Lower lobe of right lung (tissue), 2 donors: ENCODE results near the gene KCNB1. TPM values are rescaled to one million over a fixed set of nuclear protein-coding genes. Genes with fewer than 3 reads are reported as not detected.

ENCODE experiments used
- ATAC-seq, 2 donors: fragments of 200-7000 bp; cut with Tn5 transposase; one replicate each; pipeline ENCODE4 v1.9.1; 2020 to 2022; ENCODE audit warnings: mild to moderate bottlenecking in 2 of 2, moderate library complexity in 2 of 2
- DNase-seq: peaks from one replicate; pipeline ENCODE4 v3.0.0-alpha.2; 2020
- H3K27ac ChIP-seq: fragments of 200-600 bp; one replicate; pipeline ENCODE4 v1.8.0; 2022
- H3K27me3 ChIP-seq: fragments of 200-600 bp; one replicate; pipeline ENCODE4 v1.8.0; 2022; ENCODE audit warnings: low read depth
- H3K36me3 ChIP-seq: fragments of 200-600 bp; one replicate; pipeline ENCODE4 v1.8.0; 2022; ENCODE audit warnings: mild to moderate bottlenecking
- H3K4me1 ChIP-seq: fragments of 200-600 bp; one replicate; pipeline ENCODE4 v1.8.0; 2022
- H3K4me3 ChIP-seq: fragments of 200-600 bp; one replicate; pipeline ENCODE4 v1.8.0; 2022; ENCODE audit warnings: mild to moderate bottlenecking
- H3K9me3 ChIP-seq: fragments of 200-600 bp; one replicate; pipeline ENCODE4 v1.8.0; 2022
- CTCF ChIP-seq: fragments of 200-600 bp; IDR thresholded peaks from one replicate; pipeline ENCODE4 v1.8.0; 2022; ENCODE audit warnings: antibody characterized with exemption, mild to moderate bottlenecking
- intact Hi-C: fragments of 100-400 bp; cut with DNase I; formaldehyde crosslinking; loops from one replicate; pipeline ENCODE4 v1.11.0; 2022
- total RNA-seq: library from RNA; stranded (reverse); fragmentation: NEBNext Ultra II Directional; extraction: Animal tissue kit (Norgen Biotek cat#: 25700); gene quantifications from one replicate; pipeline ENCODE4 v1.2.1, GENCODE V29; 2021
- donor health status: DM: no; HTN: yes; CAD: no; lungs with severe emphysema.

The KCNB1 gene
- total RNA-seq, 1 donor from 2014 or later: 0.53 TPM

GRCh38 chr20:49459684-49460083 lies 22.8 kb downstream of the KCNB1 start:
- no peak overlapping the region for H3K27ac ChIP-seq
- no peaks in the 10 kb centered on the region for H3K27me3 ChIP-seq
- no peak for TF ChIP-seq CTCF
- H3K36me3 ChIP-seq: no peaks in the 10 kb centered on the region
- H3K4me1 ChIP-seq: no peaks in the 10 kb centered on the region
- ATAC-seq (no peak), DNase-seq (no peak)
- no peaks in the 10 kb centered on the region for H3K9me3 ChIP-seq
- no peak overlapping the region for H3K4me3 ChIP-seq
- intact Hi-C loops: no loop called here

GRCh38 chr20:49457444-49457843 lies 25.0 kb downstream of the KCNB1 start:
- DNase-seq (no peak), ATAC-seq (no peak)
- no peak for TF ChIP-seq CTCF
- H3K9me3 ChIP-seq: no peaks in the 10 kb centered on the region
- no peak overlapping the region for H3K27ac ChIP-seq
- no peaks in the 10 kb centered on the region for H3K4me1 ChIP-seq
- no peak overlapping the region for H3K4me3 ChIP-seq
- H3K27me3 ChIP-seq: peaks cover 7% of the 10 kb centered on the region
- intact Hi-C loops: no loop called here
- no peaks in the 10 kb centered on the region for H3K36me3 ChIP-seq

- no peak for ATAC-seq
- no peak for DNase-seq
- intact Hi-C loops: no loop called here
- TF ChIP-seq CTCF: no peak
- Histone ChIP-seq H3K36me3 (no peaks in the 10 kb centered on the region), H3K4me3 (no peak overlapping the region), H3K27ac (no peak overlapping the region), H3K27me3 (peaks cover 7% of the 10 kb centered on the region), H3K9me3 (no peaks in the 10 kb centered on the region), H3K4me1 (no peaks in the 10 kb centered on the region)
Observed at GRCh38 chr20:49456646-49457045, 25.8 kb downstream of the KCNB1 start.

GRCh38 chr20:49455691-49456090 lies 26.8 kb downstream of the KCNB1 start:
- Histone ChIP-seq H3K27me3 (peaks cover 7% of the 10 kb centered on the region), H3K27ac (no peak overlapping the region), H3K4me3 (no peak overlapping the region), H3K36me3 (no peaks in the 10 kb centered on the region), H3K9me3 (no peaks in the 10 kb centered on the region), H3K4me1 (no peaks in the 10 kb centered on the region)
- intact Hi-C loops: no loop called here
- no peak for TF ChIP-seq CTCF
- ATAC-seq (no peak), DNase-seq (no peak)

- peaks cover 4% of the 10 kb centered on the region for H3K4me1 ChIP-seq
- no peak for ATAC-seq
- no peaks in the 10 kb centered on the region for H3K36me3 ChIP-seq
- DNase-seq: no peak
- TF ChIP-seq CTCF: no peak
- no peak overlapping the region for H3K4me3 ChIP-seq
- intact Hi-C loops: no loop called here
- no peak overlapping the region for H3K27ac ChIP-seq
- H3K9me3 ChIP-seq: no peaks in the 10 kb centered on the region
- peaks cover 7% of the 10 kb centered on the region for H3K27me3 ChIP-seq
Observed at GRCh38 chr20:49452011-49452482, 30.4 kb downstream of the KCNB1 start.

- H3K27me3 ChIP-seq: peaks cover 7% of the 10 kb centered on the region
- H3K9me3 ChIP-seq: no peaks in the 10 kb centered on the region
- H3K27ac ChIP-seq: no peak overlapping the region
- no peak overlapping the region for H3K4me3 ChIP-seq
- H3K4me1 ChIP-seq: peaks cover 13% of the 10 kb centered on the region
- H3K36me3 ChIP-seq: no peaks in the 10 kb centered on the region
- intact Hi-C loops: no loop called here
- TF ChIP-seq CTCF: no peak
- ATAC-seq: no peak
- DNase-seq: no peak
Observed at GRCh38 chr20:49450281-49450721, 32.2 kb downstream of the KCNB1 start.
